ENCODE data around the gene KRTAP4-11. TPM values are rescaled to one million over a fixed set of nuclear protein-coding genes. Genes with fewer than 3 reads are reported as not detected.
"Not testable (repeated sequence)": the region's sequence is repeated elsewhere in the genome, so short reads cannot be mapped to it uniquely, and the experiment has no call there.

The KRTAP4-11 gene
- total RNA-seq, result under 1 TPM in 2 of 8 experiments, not detected in 6; 0.18 to 0.38 TPM

DNA sequence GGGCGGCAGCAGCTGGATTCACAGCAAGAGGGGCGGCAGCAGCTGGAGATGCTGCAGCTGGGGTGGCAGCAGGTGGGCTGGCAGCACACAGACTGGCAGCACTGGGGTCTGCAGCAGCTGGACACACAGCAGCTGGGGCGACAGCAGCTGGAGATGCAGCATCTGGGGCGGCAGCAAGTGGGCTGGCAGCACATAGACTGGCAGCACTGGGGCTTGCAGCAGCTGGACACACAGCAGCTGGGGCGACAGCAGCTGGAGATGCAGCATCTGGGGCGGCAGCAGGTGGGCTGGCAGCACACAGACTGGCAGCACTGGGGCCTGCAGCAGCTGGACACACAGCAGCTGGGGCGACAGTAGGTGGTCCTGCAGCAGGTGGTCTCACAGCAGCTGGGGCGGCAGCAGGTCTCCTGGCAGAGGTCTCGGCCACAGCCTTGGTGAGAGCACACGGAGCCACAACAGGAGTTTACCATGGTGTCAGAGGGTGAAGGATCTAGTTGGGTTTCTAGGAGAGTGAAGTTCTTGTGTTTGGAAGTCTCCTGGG lies at the start of gene KRTAP4-11:
Gene KRTAP4-11, minus strand, starts transcription at position 528 of the 541 bp plus-strand sequence. Its CDS starts 58 bp downstream, at position 470.
- ATAC-seq (replicated peaks in 6 of 8); H3K27ac ChIP-seq; H3K4me1 ChIP-seq (replicated peaks in 1 of 2); in situ Hi-C loops (cut with MboI; ENCODE audit: low pct_unique_long_range_greater_than_20kb in 2 of 9, low sequenced_read_pairs in 9 of 9, unreplicated experiment in 9 of 9); H3K4me3 ChIP-seq: not testable (repeated sequence)
- 89% methylated on average over 6 of the region's 10 CpGs; no CpG with 5 or more reads in 9 of the 10 experiments for WGBS, 10 experiments

DNA sequence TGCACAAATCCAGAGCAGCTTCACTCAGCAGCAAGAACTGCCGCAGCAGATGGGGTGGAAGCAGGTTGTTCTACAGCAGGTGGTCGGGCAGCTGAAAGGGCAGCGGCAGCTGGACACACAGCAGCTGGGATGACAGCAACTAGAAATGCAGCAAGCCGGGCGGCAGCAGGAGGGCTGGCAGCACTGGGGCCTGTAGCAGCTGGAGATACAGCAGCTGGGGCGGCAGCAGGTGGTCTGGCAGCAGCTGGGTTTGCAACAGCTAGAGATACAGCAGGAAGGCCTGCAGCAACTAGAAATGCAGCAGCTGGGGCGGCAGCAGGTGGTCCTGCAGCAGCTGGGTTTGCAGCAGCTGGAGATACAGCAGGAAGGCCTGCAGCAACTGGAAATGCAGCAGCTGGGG lies 49.4 kb upstream of the KRTAP4-11 start:
- H3K4me3 ChIP-seq, result no peak overlapping the region
- in situ Hi-C loops (cut with MboI; ENCODE audit: low pct_unique_long_range_greater_than_20kb in 2 of 9, low sequenced_read_pairs in 9 of 9, unreplicated experiment in 9 of 9), result no loop called here
- H3K4me1 ChIP-seq (replicated peaks in 1 of 2), result no peaks in the 10 kb centered on the region
- H3K27ac ChIP-seq, result no peak overlapping the region
- no peak for ATAC-seq (replicated peaks in 6 of 8)
- WGBS, 10 experiments, result 40 to 90% (median 74%) methylated on average over 1 to 4 of the region's 7 CpGs; no CpG with 5 or more reads in 5 of the 10 experiments

DNA sequence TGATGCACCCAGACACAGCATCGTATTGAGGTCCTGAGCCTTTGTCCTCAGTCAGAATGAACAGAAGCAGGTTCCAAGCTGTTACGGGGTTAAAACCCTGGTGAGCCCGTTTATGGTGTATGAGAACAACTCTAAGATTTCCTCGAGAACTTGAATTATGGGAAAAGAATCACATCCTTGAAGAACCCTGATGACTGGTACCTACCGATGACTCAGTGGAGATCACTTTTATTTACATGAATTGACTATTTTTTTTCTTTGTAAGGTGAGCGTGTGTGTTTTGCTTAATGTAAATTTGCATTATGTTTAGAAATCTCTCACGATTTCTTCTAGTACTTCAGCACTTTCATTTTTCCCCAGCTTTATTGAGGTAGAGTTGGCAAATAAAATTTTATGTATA lies 45.7 kb upstream of the KRTAP4-11 start:
- Histone ChIP-seq H3K4me3 (no peak overlapping the region), H3K4me1 (replicated peaks in 1 of 2) (no peaks in the 10 kb centered on the region), H3K27ac (no peak overlapping the region)
- ATAC-seq (replicated peaks in 6 of 8), result no peak
- in situ Hi-C loops (cut with MboI; ENCODE audit: low pct_unique_long_range_greater_than_20kb in 2 of 9, low sequenced_read_pairs in 9 of 9, unreplicated experiment in 9 of 9), result no loop called here
- WGBS, 10 experiments, result 46 to 100% (median 69%) methylated on average over 1 to 7 of the region's 7 CpGs; no CpG with 5 or more reads in 1 of the 10 experiments

DNA sequence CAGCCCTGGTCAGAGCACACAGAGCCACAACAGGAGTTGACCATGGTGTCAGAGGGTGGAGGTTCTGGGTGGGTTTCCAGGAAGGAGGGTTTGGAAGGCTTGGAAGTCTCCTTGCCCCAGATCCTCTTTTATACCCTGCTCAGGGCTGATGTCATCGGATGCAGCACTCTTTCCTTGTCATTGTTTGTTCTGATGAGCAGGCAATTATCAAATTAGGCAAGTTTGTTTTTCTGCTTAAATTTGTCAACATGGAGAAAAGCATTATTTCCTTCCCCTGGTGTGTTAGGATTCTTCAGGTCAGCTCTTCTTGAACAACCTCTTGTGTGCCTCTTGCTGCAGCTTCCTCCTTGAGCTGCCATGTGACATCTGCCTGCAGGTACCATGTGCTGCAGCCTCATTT lies 42.5 kb upstream of the KRTAP4-11 start, which contains the start of gene KRTAP4-4:
Gene KRTAP4-4, minus strand, starts transcription at position 101 of the 400 bp plus-strand sequence. Its CDS starts 57 bp downstream, at position 44.
- ATAC-seq (replicated peaks in 6 of 8), result no peak
- no peak within 1 kb of the TSS for H3K27ac ChIP-seq
- in situ Hi-C loops (cut with MboI; ENCODE audit: low pct_unique_long_range_greater_than_20kb in 2 of 9, low sequenced_read_pairs in 9 of 9, unreplicated experiment in 9 of 9), result no loop called here

DNA sequence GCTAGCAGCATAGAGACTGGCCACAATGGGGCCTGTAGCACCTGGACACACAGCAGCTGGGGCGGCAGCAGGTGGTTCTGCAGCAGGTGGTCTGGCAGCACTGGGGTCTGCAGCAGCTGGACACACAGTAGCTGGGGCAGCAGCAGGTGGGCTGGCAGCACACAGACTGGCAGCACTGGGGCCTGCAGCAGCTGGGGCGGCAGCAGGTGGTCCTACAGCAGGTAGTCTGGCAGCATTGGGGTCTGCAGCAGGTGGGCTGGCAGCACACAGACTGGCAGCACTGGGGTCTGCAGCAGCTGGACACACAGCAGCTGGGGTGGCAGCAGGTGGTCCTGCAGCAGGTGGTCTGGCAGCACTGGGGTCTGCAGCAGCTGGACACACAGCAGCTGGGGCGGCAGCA lies 42.0 kb upstream of the KRTAP4-11 start:
- H3K27ac ChIP-seq; in situ Hi-C loops (cut with MboI; ENCODE audit: low pct_unique_long_range_greater_than_20kb in 2 of 9, low sequenced_read_pairs in 9 of 9, unreplicated experiment in 9 of 9); ATAC-seq (replicated peaks in 6 of 8); H3K4me3 ChIP-seq; H3K4me1 ChIP-seq (replicated peaks in 1 of 2): not testable (repeated sequence)
- WGBS, 10 experiments, result 100% methylated on average over 2 of the region's 3 CpGs; no CpG with 5 or more reads in 9 of the 10 experiments

More for the DNA sequence above, 42.5 kb upstream of the KRTAP4-11 start, which contains the start of gene KRTAP4-4:
- WGBS, 10 experiments, result 50 to 100% methylated on average over 1 of the region's 1 CpG; no CpG with 5 or more reads in 8 of the 10 experiments
- Histone ChIP-seq H3K4me1 (replicated peaks in 1 of 2) (no peaks in the 10 kb centered on the region), H3K4me3 (no peak within 1 kb of the TSS)

DNA sequence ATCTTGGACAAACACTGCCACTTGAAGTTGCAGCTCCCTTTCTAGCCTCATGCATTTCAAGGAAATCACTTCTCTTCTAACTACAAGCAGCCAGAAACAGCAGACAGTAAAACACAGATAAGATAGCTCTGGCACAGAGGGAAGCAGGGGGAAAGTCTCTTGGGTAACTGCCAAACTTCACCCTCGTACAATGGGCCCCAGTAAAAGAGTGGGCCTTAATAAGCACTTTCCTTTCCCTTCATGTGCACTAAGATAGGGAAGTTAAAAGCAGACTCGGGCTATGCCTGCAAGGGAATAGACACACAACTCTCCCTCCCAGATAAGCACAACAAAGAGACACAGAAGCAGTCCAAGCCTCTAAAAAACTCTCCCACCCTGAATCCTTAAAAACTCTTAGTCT lies 35.7 kb upstream of the KRTAP4-11 start:
- Histone ChIP-seq H3K4me1 (replicated peaks in 1 of 2) (no peaks in the 10 kb centered on the region), H3K27ac (no peak overlapping the region), H3K4me3 (no peak overlapping the region)
- WGBS, 10 experiments, result 20 to 61% (median 39%) methylated on average over 1 to 2 of the region's 2 CpGs; no CpG with 5 or more reads in 4 of the 10 experiments
- ATAC-seq (replicated peaks in 6 of 8), result no peak
- in situ Hi-C loops (cut with MboI; ENCODE audit: low pct_unique_long_range_greater_than_20kb in 2 of 9, low sequenced_read_pairs in 9 of 9, unreplicated experiment in 9 of 9), result no loop called here

DNA sequence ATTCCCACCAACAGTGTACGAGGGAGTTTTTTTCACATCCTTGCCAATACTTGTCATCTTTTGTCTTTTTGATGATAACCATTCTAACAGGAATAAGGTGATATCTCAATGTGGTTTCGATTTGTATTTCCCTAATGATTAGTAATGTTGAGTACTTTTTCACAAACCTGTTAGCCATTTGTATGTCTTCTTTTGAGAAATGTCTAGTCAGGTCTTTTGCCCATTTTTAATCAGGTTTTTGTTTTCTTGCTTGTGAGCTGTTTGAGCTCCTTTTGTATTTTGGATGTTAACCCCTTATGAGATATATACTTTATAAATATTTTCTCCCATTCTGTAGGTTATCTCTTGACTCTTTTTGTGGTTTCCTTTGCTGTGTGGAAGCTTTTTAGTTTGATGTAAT lies 33.4 kb upstream of the KRTAP4-11 start:
- no peak overlapping the region for H3K4me3 ChIP-seq
- no peak overlapping the region for H3K27ac ChIP-seq
- in situ Hi-C loops (cut with MboI; ENCODE audit: low pct_unique_long_range_greater_than_20kb in 2 of 9, low sequenced_read_pairs in 9 of 9, unreplicated experiment in 9 of 9), result no loop called here
- no peaks in the 10 kb centered on the region for H3K4me1 ChIP-seq (replicated peaks in 1 of 2)
- 6 to 79% (median 40%) methylated on average over 1 to 2 of the region's 2 CpGs; no CpG with 5 or more reads in 1 of the 10 experiments for WGBS, 10 experiments
- no peak for ATAC-seq (replicated peaks in 6 of 8)

DNA sequence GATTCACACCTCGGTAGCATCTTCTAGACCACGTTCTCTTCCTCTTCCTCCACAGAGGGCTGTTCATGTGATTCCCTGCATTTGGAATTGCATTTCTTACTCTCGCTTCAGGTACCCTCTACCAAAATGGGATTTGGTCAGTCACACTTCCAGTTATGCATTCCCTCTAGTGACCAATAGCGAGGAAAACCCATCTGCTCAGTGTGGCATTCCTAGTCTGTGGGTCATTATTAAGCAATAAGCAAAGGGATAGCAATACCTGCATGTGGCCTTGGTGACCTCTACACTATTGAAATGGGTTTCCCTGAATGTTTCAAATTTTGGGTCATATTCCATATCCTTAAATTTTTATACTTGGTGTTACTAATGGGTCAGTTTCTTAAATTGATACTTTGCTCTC lies 31.9 kb upstream of the KRTAP4-11 start:
- 40 to 89% (median 83%) methylated on average over 2 to 4 of the region's 4 CpGs; no CpG with 5 or more reads in 4 of the 10 experiments for WGBS, 10 experiments
- Histone ChIP-seq H3K4me3 (no peak overlapping the region), H3K27ac (no peak overlapping the region), H3K4me1 (replicated peaks in 1 of 2) (no peaks in the 10 kb centered on the region)
- no peak for ATAC-seq (replicated peaks in 6 of 8)
- in situ Hi-C loops (cut with MboI; ENCODE audit: low pct_unique_long_range_greater_than_20kb in 2 of 9, low sequenced_read_pairs in 9 of 9, unreplicated experiment in 9 of 9), result no loop called here

DNA sequence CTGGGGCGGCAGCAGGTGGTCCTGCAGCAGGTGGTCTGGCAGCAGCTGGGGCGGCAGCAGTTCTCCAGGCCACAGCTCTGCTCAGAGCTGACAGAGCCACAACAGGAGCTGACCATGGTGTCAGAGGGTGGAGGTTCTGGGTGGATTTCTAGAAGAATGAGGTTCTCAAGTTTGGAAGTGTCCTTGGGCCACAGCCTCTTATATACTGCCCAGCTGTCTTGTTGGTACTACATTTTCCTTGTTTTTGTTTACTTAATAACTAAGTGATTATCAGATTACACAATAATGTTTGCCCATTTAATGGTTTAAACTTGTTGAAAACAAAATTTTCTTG lies 31.4 kb upstream of the KRTAP4-11 start, which contains the start of gene KRTAP4-5:
Gene KRTAP4-5, minus strand, starts transcription at position 174 of the 334 bp plus-strand sequence. Its CDS starts 58 bp downstream, at position 116.
- no peaks in the 10 kb centered on the region for H3K4me1 ChIP-seq (replicated peaks in 1 of 2)
- 40 to 100% methylated on average over 1 of the region's 2 CpGs; no CpG with 5 or more reads in 8 of the 10 experiments for WGBS, 10 experiments
- H3K4me3 ChIP-seq, result no peak within 1 kb of the TSS
- no peak for ATAC-seq (replicated peaks in 6 of 8)
- H3K27ac ChIP-seq, result no peak within 1 kb of the TSS
- in situ Hi-C loops (cut with MboI; ENCODE audit: low pct_unique_long_range_greater_than_20kb in 2 of 9, low sequenced_read_pairs in 9 of 9, unreplicated experiment in 9 of 9), result no loop called here

DNA sequence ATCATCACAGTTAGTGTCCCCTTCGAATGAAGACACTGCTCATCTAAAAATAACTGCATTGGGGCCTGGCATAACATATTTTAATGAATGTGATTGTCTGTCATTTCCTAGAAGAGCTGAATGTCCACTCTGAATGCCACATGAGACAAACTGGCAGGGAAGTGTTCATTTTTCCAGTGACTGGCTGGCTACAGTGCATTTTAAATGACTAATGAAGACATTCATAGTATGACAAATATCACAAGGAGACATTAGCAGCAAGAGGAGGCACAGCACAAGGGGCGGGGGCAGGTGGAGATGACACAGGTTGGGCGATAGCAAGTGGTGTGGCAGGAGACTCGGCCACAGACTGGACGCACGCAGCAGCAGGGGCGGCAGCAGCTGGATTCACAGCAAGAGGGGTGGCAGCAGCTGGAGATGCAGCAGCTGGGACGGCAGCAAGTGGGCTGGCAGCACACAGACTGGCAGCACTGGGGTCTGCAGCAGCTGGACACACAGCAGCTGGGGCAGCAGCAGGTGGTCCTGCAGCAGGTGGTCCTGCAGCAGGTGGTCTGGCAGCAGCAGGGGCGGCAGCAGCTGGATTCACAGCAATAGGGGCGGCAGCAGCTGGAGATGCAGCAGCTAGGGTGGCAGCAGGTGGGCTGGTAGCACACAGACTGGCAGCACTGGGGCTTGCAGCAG lies 30.9 kb upstream of the KRTAP4-11 start:
- in situ Hi-C loops (cut with MboI; ENCODE audit: low pct_unique_long_range_greater_than_20kb in 2 of 9, low sequenced_read_pairs in 9 of 9, unreplicated experiment in 9 of 9); H3K4me3 ChIP-seq; H3K4me1 ChIP-seq (replicated peaks in 1 of 2); H3K27ac ChIP-seq: not testable (repeated sequence)
- 0 to 87% (median 47%) methylated on average over 1 to 5 of the region's 10 CpGs; no CpG with 5 or more reads in 4 of the 10 experiments for WGBS, 10 experiments
- ATAC-seq (replicated peaks in 6 of 8), result peak in 2 of 8 experiments; percentile 36 to 46

DNA sequence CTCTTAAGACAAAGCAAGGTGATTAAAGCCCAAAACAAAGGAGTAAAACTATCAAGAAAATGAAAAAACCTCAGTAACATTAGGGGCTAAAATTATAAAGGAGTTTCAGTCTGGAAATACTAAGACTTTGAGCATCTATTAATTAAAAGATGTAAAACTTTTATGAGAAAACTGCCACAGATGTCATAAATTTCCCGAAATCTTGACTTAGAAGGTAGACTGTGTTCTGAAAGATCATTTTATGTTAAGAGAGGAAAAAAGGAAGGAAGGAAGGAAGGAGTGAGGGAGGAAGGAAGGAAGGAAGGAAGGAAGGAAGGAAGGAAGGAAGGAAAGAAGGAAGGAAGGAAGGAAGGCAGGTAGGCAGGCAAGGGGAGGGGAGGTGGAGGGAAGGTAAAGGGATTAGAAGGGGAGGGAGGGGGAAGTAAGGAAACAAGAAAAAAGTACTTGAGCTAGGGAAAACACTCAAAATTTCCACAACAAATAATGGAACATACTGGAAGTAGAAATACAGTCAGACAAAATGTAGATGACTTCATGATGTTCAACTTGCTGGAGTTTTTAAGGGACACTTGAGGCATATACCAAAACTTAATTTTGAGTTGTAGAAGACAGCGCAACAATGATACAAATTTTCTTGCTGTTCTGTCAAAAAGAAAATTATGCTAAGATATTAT lies 29.5 kb upstream of the KRTAP4-11 start:
- WGBS, 10 experiments, result 29 to 100% (median 98%) methylated on average over 1 to 2 of the region's 2 CpGs; no CpG with 5 or more reads in 2 of the 10 experiments
- Histone ChIP-seq H3K4me1 (replicated peaks in 1 of 2) (no peaks in the 10 kb centered on the region), H3K27ac (no peak overlapping the region), H3K4me3 (no peak overlapping the region)
- no peak for ATAC-seq (replicated peaks in 6 of 8)
- in situ Hi-C loops (cut with MboI; ENCODE audit: low pct_unique_long_range_greater_than_20kb in 2 of 9, low sequenced_read_pairs in 9 of 9, unreplicated experiment in 9 of 9), result no loop called here

DNA sequence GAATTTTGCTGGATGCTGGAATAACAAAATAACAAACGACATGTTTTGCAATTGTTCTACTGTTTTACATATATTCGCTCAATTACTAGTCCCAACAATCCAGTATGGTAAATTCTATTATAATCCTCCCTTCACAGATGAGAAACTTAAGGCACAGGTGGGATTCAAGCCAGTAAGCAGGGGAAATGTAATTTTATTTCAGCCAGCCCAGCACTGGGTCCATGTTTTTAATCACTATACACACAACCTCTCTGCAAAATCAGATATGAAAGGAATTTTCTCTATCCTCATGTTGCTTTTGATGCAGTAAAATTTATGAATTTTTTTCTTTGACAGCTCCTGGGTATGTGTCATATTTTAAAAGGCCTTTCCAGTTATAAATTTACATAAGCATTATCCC lies 27.1 kb upstream of the KRTAP4-11 start:
- 20 to 100% (median 64%) methylated on average over 1 to 2 of the region's 2 CpGs; no CpG with 5 or more reads in 2 of the 10 experiments for WGBS, 10 experiments
- no peak for ATAC-seq (replicated peaks in 6 of 8)
- in situ Hi-C loops (cut with MboI; ENCODE audit: low pct_unique_long_range_greater_than_20kb in 2 of 9, low sequenced_read_pairs in 9 of 9, unreplicated experiment in 9 of 9), result no loop called here
- H3K4me1 ChIP-seq (replicated peaks in 1 of 2), result no peaks in the 10 kb centered on the region
- H3K4me3 ChIP-seq, result no peak overlapping the region
- H3K27ac ChIP-seq, result no peak overlapping the region

DNA sequence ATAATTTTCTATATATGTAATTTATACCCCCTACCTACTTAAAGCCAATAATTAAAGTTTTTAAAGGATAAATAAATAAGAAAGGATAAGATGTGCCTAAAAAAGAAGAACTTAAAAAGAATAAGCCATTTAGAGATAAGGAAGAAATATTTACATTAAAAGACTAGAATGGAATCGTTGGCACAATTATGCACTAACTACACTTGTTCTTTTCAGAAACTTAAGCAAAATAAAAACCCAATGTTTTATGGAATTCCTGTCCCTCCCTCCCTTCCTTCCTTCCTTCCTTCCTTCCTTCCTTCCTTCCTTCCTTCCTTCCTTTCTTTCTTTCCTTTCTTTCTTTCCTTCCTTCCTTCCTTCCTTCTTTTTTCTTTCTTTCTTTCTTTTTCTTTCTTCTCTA lies 26.7 kb upstream of the KRTAP4-11 start:
- WGBS, 10 experiments, result 38 to 100% (median 83%) methylated on average over 1 of the region's 1 CpG
- in situ Hi-C loops (cut with MboI; ENCODE audit: low pct_unique_long_range_greater_than_20kb in 2 of 9, low sequenced_read_pairs in 9 of 9, unreplicated experiment in 9 of 9), result no loop called here
- no peak overlapping the region for H3K4me3 ChIP-seq
- H3K27ac ChIP-seq, result no peak overlapping the region
- no peaks in the 10 kb centered on the region for H3K4me1 ChIP-seq (replicated peaks in 1 of 2)
- ATAC-seq (replicated peaks in 6 of 8), result no peak
